IgD-negative memory B cell (primary cell): Measurements from ENCODE around the gene EPHA6. TPM values are rescaled to one million over a fixed set of nuclear protein-coding genes. Genes with fewer than 3 reads are reported as not detected.

Source experiments
- H3K27ac Mint-ChIP-seq, 3 donors: one replicate each; pipeline ENCODE4 v1.8.0; 2020 to 2022; ENCODE audit warnings: mild to moderate bottlenecking in 3 of 3, mixed read lengths in 3 of 3, moderate library complexity in 1 of 3
- H3K27me3 Mint-ChIP-seq: one replicate; pipeline ENCODE4 v1.8.0; 2021; ENCODE audit warnings: mixed read lengths
- H3K36me3 Mint-ChIP-seq: one replicate; pipeline ENCODE4 v1.8.0; 2020; ENCODE audit warnings: mild to moderate bottlenecking, mixed read lengths
- H3K4me1 Mint-ChIP-seq, 3 donors: one replicate each; pipeline ENCODE4 v1.8.0; 2020 to 2022; ENCODE audit warnings: mixed read lengths in 3 of 3, mild to moderate bottlenecking in 1 of 3
- H3K4me3 Mint-ChIP-seq, 4 donors: one replicate each; pipeline ENCODE4 v1.8.0; 2020 to 2022; ENCODE audit warnings: mild to moderate bottlenecking in 4 of 4, mixed read lengths in 4 of 4, moderate library complexity in 3 of 4
- H3K9me3 Mint-ChIP-seq, 3 donors: one replicate each; pipeline ENCODE4 v1.8.0; 2020 to 2021; ENCODE audit warnings: mixed read lengths in 3 of 3, mild to moderate bottlenecking in 1 of 3
- polyA plus RNA-seq: library from polyadenylated mRNA; unstranded; fragments of 300-500 nt; fragmentation: Illumina TruSeq; gene quantifications from one replicate; pipeline ENCODE4 v1.2.3, GENCODE V29; 2021

EPHA6 gene
- polyA plus RNA-seq, 1 donor from 2014 or later = not detected

- no peak overlapping the region for H3K27ac Mint-ChIP-seq
- no peaks in the 10 kb centered on the region for H3K4me1 Mint-ChIP-seq
- no peaks in the 10 kb centered on the region for H3K36me3 Mint-ChIP-seq
- H3K27me3 Mint-ChIP-seq = no peaks in the 10 kb centered on the region
- no peak overlapping the region for H3K4me3 Mint-ChIP-seq
- H3K9me3 Mint-ChIP-seq = no peaks in the 10 kb centered on the region
Measured at GRCh38 chr3:97691354-97691753, 877.0 kb downstream of the EPHA6 start.

GRCh38 chr3:97692389-97692788, 878.0 kb downstream of the EPHA6 start:
- no peak overlapping the region for H3K4me3 Mint-ChIP-seq
- no peaks in the 10 kb centered on the region for H3K36me3 Mint-ChIP-seq
- H3K9me3 Mint-ChIP-seq = no peaks in the 10 kb centered on the region
- no peaks in the 10 kb centered on the region for H3K4me1 Mint-ChIP-seq
- H3K27ac Mint-ChIP-seq = no peak overlapping the region
- no peaks in the 10 kb centered on the region for H3K27me3 Mint-ChIP-seq

GRCh38 chr3:97692831-97693230, 878.4 kb downstream of the EPHA6 start:
- Mint-ChIP-seq H3K9me3 (no peaks in the 10 kb centered on the region), H3K27me3 (no peaks in the 10 kb centered on the region), H3K27ac (no peak overlapping the region), H3K36me3 (no peaks in the 10 kb centered on the region), H3K4me3 (peak overlapping the region in 1 of 4 donors; percentile 1), H3K4me1 (no peaks in the 10 kb centered on the region)

- Mint-ChIP-seq H3K27me3 (no peaks in the 10 kb centered on the region), H3K4me1 (no peaks in the 10 kb centered on the region), H3K36me3 (no peaks in the 10 kb centered on the region), H3K27ac (no peak overlapping the region), H3K4me3 (no peak overlapping the region), H3K9me3 (no peaks in the 10 kb centered on the region)
Measured at GRCh38 chr3:97694876-97695275, 880.5 kb downstream of the EPHA6 start.

GRCh38 chr3:97698691-97699090, 884.3 kb downstream of the EPHA6 start:
- H3K27ac Mint-ChIP-seq = no peak overlapping the region
- no peaks in the 10 kb centered on the region for H3K36me3 Mint-ChIP-seq
- H3K9me3 Mint-ChIP-seq = no peaks in the 10 kb centered on the region
- no peaks in the 10 kb centered on the region for H3K27me3 Mint-ChIP-seq
- no peak overlapping the region for H3K4me3 Mint-ChIP-seq
- H3K4me1 Mint-ChIP-seq = no peaks in the 10 kb centered on the region

- no peak overlapping the region for H3K27ac Mint-ChIP-seq
- no peaks in the 10 kb centered on the region for H3K4me1 Mint-ChIP-seq
- no peaks in the 10 kb centered on the region for H3K27me3 Mint-ChIP-seq
- H3K36me3 Mint-ChIP-seq = no peaks in the 10 kb centered on the region
- H3K9me3 Mint-ChIP-seq = no peaks in the 10 kb centered on the region
- no peak overlapping the region for H3K4me3 Mint-ChIP-seq
Measured at GRCh38 chr3:97699889-97700288, 885.5 kb downstream of the EPHA6 start.

- H3K4me3 Mint-ChIP-seq = no peak overlapping the region
- no peaks in the 10 kb centered on the region for H3K27me3 Mint-ChIP-seq
- no peaks in the 10 kb centered on the region for H3K36me3 Mint-ChIP-seq
- no peak overlapping the region for H3K27ac Mint-ChIP-seq
- no peaks in the 10 kb centered on the region for H3K4me1 Mint-ChIP-seq
- peaks cover 0 to 5% (median 4%) of the 10 kb centered on the region in 3 donors for H3K9me3 Mint-ChIP-seq
Measured at GRCh38 chr3:97705764-97706163, 891.4 kb downstream of the EPHA6 start.

GRCh38 chr3:97706226-97706625, 891.8 kb downstream of the EPHA6 start:
- H3K27ac Mint-ChIP-seq = no peak overlapping the region
- H3K27me3 Mint-ChIP-seq = no peaks in the 10 kb centered on the region
- H3K9me3 Mint-ChIP-seq = peaks cover 0 to 5% (median 4%) of the 10 kb centered on the region in 3 donors
- H3K4me3 Mint-ChIP-seq = no peak overlapping the region
- H3K4me1 Mint-ChIP-seq = no peaks in the 10 kb centered on the region
- no peaks in the 10 kb centered on the region for H3K36me3 Mint-ChIP-seq

- H3K4me1 Mint-ChIP-seq = no peaks in the 10 kb centered on the region
- H3K4me3 Mint-ChIP-seq = no peak overlapping the region
- peaks cover 2% of the 10 kb centered on the region for H3K27me3 Mint-ChIP-seq
- H3K36me3 Mint-ChIP-seq = no peaks in the 10 kb centered on the region
- H3K9me3 Mint-ChIP-seq = peaks cover 0 to 5% (median 4%) of the 10 kb centered on the region in 3 donors
- no peak overlapping the region for H3K27ac Mint-ChIP-seq
Measured at GRCh38 chr3:97711654-97712053, 897.3 kb downstream of the EPHA6 start.

- H3K27ac Mint-ChIP-seq = no peak overlapping the region
Measured at GRCh38 chr3:97712919-97713318, 898.5 kb downstream of the EPHA6 start.

GRCh38 chr3:97713634-97714033, 899.2 kb downstream of the EPHA6 start:
- peaks cover 2% of the 10 kb centered on the region for H3K27me3 Mint-ChIP-seq
- peaks cover 0 to 4% (median 0%) of the 10 kb centered on the region in 3 donors for H3K9me3 Mint-ChIP-seq
- H3K36me3 Mint-ChIP-seq = no peaks in the 10 kb centered on the region
- H3K4me1 Mint-ChIP-seq = no peaks in the 10 kb centered on the region
- H3K27ac Mint-ChIP-seq = no peak overlapping the region
- no peak overlapping the region for H3K4me3 Mint-ChIP-seq

More at GRCh38 chr3:97712919-97713318, 898.5 kb downstream of the EPHA6 start:
- H3K9me3 Mint-ChIP-seq = peaks cover 0 to 4% (median 2%) of the 10 kb centered on the region in 3 donors
- no peak overlapping the region for H3K4me3 Mint-ChIP-seq
- H3K4me1 Mint-ChIP-seq = no peaks in the 10 kb centered on the region
- H3K27me3 Mint-ChIP-seq = peaks cover 2% of the 10 kb centered on the region
- H3K36me3 Mint-ChIP-seq = no peaks in the 10 kb centered on the region

- Mint-ChIP-seq H3K27ac (no peak overlapping the region), H3K36me3 (no peaks in the 10 kb centered on the region), H3K4me1 (no peaks in the 10 kb centered on the region), H3K27me3 (peaks cover 2% of the 10 kb centered on the region), H3K4me3 (peak overlapping the region in 1 of 4 donors; percentile 43), H3K9me3 (no peaks in the 10 kb centered on the region)
Measured at GRCh38 chr3:97719156-97719821, 904.9 kb downstream of the EPHA6 start.

GRCh38 chr3:97720417-97720816, 906.0 kb downstream of the EPHA6 start:
- Mint-ChIP-seq H3K36me3 (no peaks in the 10 kb centered on the region), H3K27ac (no peak overlapping the region), H3K4me3 (no peak overlapping the region), H3K27me3 (peaks cover 2% of the 10 kb centered on the region), H3K9me3 (no peaks in the 10 kb centered on the region), H3K4me1 (no peaks in the 10 kb centered on the region)

GRCh38 chr3:97721446-97721845, 907.1 kb downstream of the EPHA6 start:
- peaks cover 2% of the 10 kb centered on the region for H3K27me3 Mint-ChIP-seq
- no peak overlapping the region for H3K4me3 Mint-ChIP-seq
- H3K4me1 Mint-ChIP-seq = no peaks in the 10 kb centered on the region
- H3K9me3 Mint-ChIP-seq = no peaks in the 10 kb centered on the region
- peak overlapping the region in 1 of 3 donors; percentile 6 for H3K27ac Mint-ChIP-seq
- H3K36me3 Mint-ChIP-seq = no peaks in the 10 kb centered on the region

- Mint-ChIP-seq H3K36me3 (no peaks in the 10 kb centered on the region), H3K27ac (no peak overlapping the region), H3K4me3 (no peak overlapping the region), H3K9me3 (no peaks in the 10 kb centered on the region), H3K27me3 (peaks cover 7% of the 10 kb centered on the region), H3K4me1 (no peaks in the 10 kb centered on the region)
Measured at GRCh38 chr3:97736928-97737327, 922.5 kb downstream of the EPHA6 start.

GRCh38 chr3:97738761-97739160, 924.4 kb downstream of the EPHA6 start:
- peaks cover 5% of the 10 kb centered on the region for H3K27me3 Mint-ChIP-seq
- no peaks in the 10 kb centered on the region for H3K9me3 Mint-ChIP-seq
- no peak overlapping the region for H3K27ac Mint-ChIP-seq
- no peak overlapping the region for H3K4me3 Mint-ChIP-seq
- no peaks in the 10 kb centered on the region for H3K4me1 Mint-ChIP-seq
- H3K36me3 Mint-ChIP-seq = no peaks in the 10 kb centered on the region
